ENCODE results near the gene NFKB1. TPM values are rescaled to one million over a fixed set of nuclear protein-coding genes. Genes with fewer than 3 reads are reported as not detected.

NFKB1 gene
- polyA plus RNA-seq, 2 of the 4 experiments (the other 2 are of a cell fraction) = 15.2 to 18.3 TPM

GRCh38 chr4:102592256-102592655, 91.1 kb downstream of the NFKB1 start:
- no peak overlapping the region for H3K4me2 ChIP-seq
- no peaks in the 10 kb centered on the region for H3K9me3 ChIP-seq
- FAIRE-seq (no peak), DNase-seq (ENCODE audit: low read depth in 1 of 2, low spot score in 1 of 2) (no peak), ATAC-seq (no peak)
- no peak for TF ChIP-seq HES2 (IDR thresholded peaks at IDR 0.05)
- no peak for TF ChIP-seq CEBPB (IDR thresholded peaks at IDR 0.05)
- no peak for TF ChIP-seq POLR2A (IDR thresholded peaks at IDR 0.05; ENCODE audit: low read length)
- TF ChIP-seq RNF2 (IDR thresholded peaks at IDR 0.05; ENCODE audit: borderline replicate concordance, low read depth) = no peak
- no peak for TF ChIP-seq ESRRA (IDR thresholded peaks at IDR 0.05; ENCODE audit: borderline replicate concordance, low read length)
- TF ChIP-seq EHF (CRISPR knock-in tag; IDR thresholded peaks at IDR 0.05) = no peak
- no peak for TF ChIP-seq HOXB13 (CRISPR knock-in tag; IDR thresholded peaks at IDR 0.05; ENCODE audit: low read depth)
- no peak for TF ChIP-seq TP53 (CRISPR knock-in tag; IDR thresholded peaks at IDR 0.05)
- no peak for TF ChIP-seq FOSL2 (IDR thresholded peaks at IDR 0.05)
- no peak for TF ChIP-seq FOSL2 (CRISPR knock-in tag; IDR thresholded peaks at IDR 0.05)
- TF ChIP-seq HEYL (CRISPR knock-in tag; IDR thresholded peaks at IDR 0.05) = no peak
- no peak for TF ChIP-seq JUN (IDR thresholded peaks at IDR 0.05)
- TF ChIP-seq RARB (CRISPR knock-in tag; IDR thresholded peaks at IDR 0.05) = no peak
- TF ChIP-seq JUNB (IDR thresholded peaks at IDR 0.05) = no peak
- TF ChIP-seq, protein P1, sequence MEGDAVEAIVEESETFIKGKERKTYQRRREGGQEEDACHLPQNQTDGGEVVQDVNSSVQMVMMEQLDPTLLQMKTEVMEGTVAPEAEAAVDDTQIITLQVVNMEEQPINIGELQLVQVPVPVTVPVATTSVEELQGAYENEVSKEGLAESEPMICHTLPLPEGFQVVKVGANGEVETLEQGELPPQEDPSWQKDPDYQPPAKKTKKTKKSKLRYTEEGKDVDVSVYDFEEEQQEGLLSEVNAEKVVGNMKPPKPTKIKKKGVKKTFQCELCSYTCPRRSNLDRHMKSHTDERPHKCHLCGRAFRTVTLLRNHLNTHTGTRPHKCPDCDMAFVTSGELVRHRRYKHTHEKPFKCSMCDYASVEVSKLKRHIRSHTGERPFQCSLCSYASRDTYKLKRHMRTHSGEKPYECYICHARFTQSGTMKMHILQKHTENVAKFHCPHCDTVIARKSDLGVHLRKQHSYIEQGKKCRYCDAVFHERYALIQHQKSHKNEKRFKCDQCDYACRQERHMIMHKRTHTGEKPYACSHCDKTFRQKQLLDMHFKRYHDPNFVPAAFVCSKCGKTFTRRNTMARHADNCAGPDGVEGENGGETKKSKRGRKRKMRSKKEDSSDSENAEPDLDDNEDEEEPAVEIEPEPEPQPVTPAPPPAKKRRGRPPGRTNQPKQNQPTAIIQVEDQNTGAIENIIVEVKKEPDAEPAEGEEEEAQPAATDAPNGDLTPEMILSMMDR (IDR thresholded peaks at IDR 0.05) = no peak
- no peak for TF ChIP-seq TFCP2L1 (CRISPR knock-in tag; IDR thresholded peaks at IDR 0.05)
- POLR2A ChIA-PET = no interaction called here
- H3K4me1 ChIP-seq = no peaks in the 10 kb centered on the region
- CTCF ChIA-PET = no interaction called here
- no peak overlapping the region for H3K27ac ChIP-seq
- no peak overlapping the region for H3K4me3 ChIP-seq

GRCh38 chr4:102593147-102593546, 92.0 kb downstream of the NFKB1 start:
- Histone ChIP-seq H3K4me2 (no peak overlapping the region), H3K27ac (no peak overlapping the region), H3K9me3 (no peaks in the 10 kb centered on the region), H3K4me3 (no peak overlapping the region), H3K4me1 (no peaks in the 10 kb centered on the region)
- POLR2A ChIA-PET = no interaction called here
- TF ChIP-seq BCL3 (IDR thresholded peaks at IDR 0.05) = no peak
- no peak for TF ChIP-seq EHMT2 (IDR thresholded peaks at IDR 0.05; ENCODE audit: low read depth)
- no peak for TF ChIP-seq KDM1A (IDR thresholded peaks at IDR 0.05; ENCODE audit: low read depth)
- TF ChIP-seq RCOR1 (IDR thresholded peaks at IDR 0.05; ENCODE audit: low read depth, low read length) = no peak
- TF ChIP-seq EHF (CRISPR knock-in tag; IDR thresholded peaks at IDR 0.05) = no peak
- TF ChIP-seq E2F6 (IDR thresholded peaks at IDR 0.05; ENCODE audit: borderline replicate concordance, low read depth) = no peak
- no peak for TF ChIP-seq FOSB (CRISPR knock-in tag; IDR thresholded peaks at IDR 0.05)
- TF ChIP-seq CEBPB (IDR thresholded peaks at IDR 0.05) = no peak
- no peak for TF ChIP-seq HOXB5 (CRISPR knock-in tag; IDR thresholded peaks at IDR 0.05)
- TF ChIP-seq RARB (CRISPR knock-in tag; IDR thresholded peaks at IDR 0.05) = no peak
- TF ChIP-seq SMC3 (IDR thresholded peaks at IDR 0.05) = no peak
- no peak for TF ChIP-seq HDAC2 (IDR thresholded peaks at IDR 0.05)
- TF ChIP-seq HEYL (CRISPR knock-in tag; IDR thresholded peaks at IDR 0.05) = no peak
- TF ChIP-seq, protein P1 (IDR thresholded peaks at IDR 0.05) = no peak
- TF ChIP-seq NFE2L2 (conservative IDR thresholded peaks at IDR 0.05; ENCODE audit: low read length) = no peak
- TF ChIP-seq FOXS1 (CRISPR knock-in tag; IDR thresholded peaks at IDR 0.05) = no peak
- no peak for TF ChIP-seq CHD2 (IDR thresholded peaks at IDR 0.05; ENCODE audit: low read length, partially characterized antibody)
- no peak for TF ChIP-seq NPAS2 (CRISPR knock-in tag; IDR thresholded peaks at IDR 0.05; ENCODE audit: borderline replicate concordance)
- no peak for TF ChIP-seq HOXB13 (CRISPR knock-in tag; IDR thresholded peaks at IDR 0.05; ENCODE audit: low read depth)
- TF ChIP-seq POLR2AphosphoS2 (conservative IDR thresholded peaks at IDR 0.05; ENCODE audit: low read length) = no peak
- 93% methylated on average over 7 of the region's 7 CpGs for WGBS (ENCODE audit: missing lambda C conversion rate)
- ATAC-seq = no peak
- no peak for FAIRE-seq
- DNase-seq (ENCODE audit: low read depth in 1 of 2, low spot score in 1 of 2) = no peak
- CTCF ChIA-PET = no interaction called here

All from A549 (cell line).